Endothelial cell of umbilical vein (primary cell): Measurements from ENCODE around the gene ATOSA. TPM values are rescaled to one million over a fixed set of nuclear protein-coding genes. Genes with fewer than 3 reads are reported as not detected.

Experiments used
- BruUV-seq: library from RNA; stranded (reverse); fragments of 400-500 nt; replicated peaks from 2 replicates; lab custom pipeline; 2021; lab: Mats Ljungman, UMichigan
- CTCF ChIA-PET: fragments of 300-600, 350-600 bp; sonication (Branson Sonifier 250); formaldehyde crosslinking; loops from one replicate; lab custom pipeline; 2021; ENCODE audit warnings: antibody characterized with exemption, inconsistent platforms; lab: Charles Lee
- POLR2A ChIA-PET: fragments of 300-600, 350-600 bp; sonication (Branson Sonifier 250); formaldehyde crosslinking; loops from one replicate; lab custom pipeline; 2021; ENCODE audit warnings: antibody characterized with exemption, inconsistent platforms; lab: Charles Lee
- DNase-seq: peaks from one replicate; pipeline ENCODE4 v3.0.0-alpha.2; 2011; ENCODE audit warnings: low read depth, low spot score
- FAIRE-seq: peaks from 2 replicates; lab custom pipeline; 2011; peaks lifted over from hg19 to GRCh38; lab: Jason Lieb, UNC
- H2AFZ ChIP-seq: 2 replicates; pipeline ENCODE4 v1.6.0; 2012; ENCODE audit warnings: low read depth, low read length, control low read depth, inconsistent platforms
- H3K27ac ChIP-seq: 2 replicates; pipeline ENCODE4 v1.5.1; 2011; ENCODE audit warnings: low read depth, mild to moderate bottlenecking, control low read depth, low read length, moderate library complexity; ENCODE audit not compliant: insufficient read depth
- H3K27me3 ChIP-seq, 2 experiments: 2 replicates each; pipeline versions ENCODE4 v1.6.0 to v1.6.1; 2011; ENCODE audit warnings: low read length in 2 of 2, mixed read lengths in 1 of 2; ENCODE audit not compliant: control insufficient read depth in 2 of 2, insufficient read depth in 2 of 2
- H3K36me3 ChIP-seq, 2 experiments: 2 replicates in 1 of 2; 3 replicates in 1 of 2; pipeline ENCODE4 v1.5.1; 2011; ENCODE audit warnings: low read length in 2 of 2, mild to moderate bottlenecking in 1 of 2, moderate library complexity in 1 of 2; ENCODE audit not compliant: control insufficient read depth in 2 of 2, insufficient read depth in 2 of 2; ENCODE audit errors: extremely low read depth in 1 of 2
- H3K4me1 ChIP-seq: 3 replicates; pipeline ENCODE4 v1.5.1; 2011; ENCODE audit warnings: mild to moderate bottlenecking, low read length; ENCODE audit not compliant: control insufficient read depth, insufficient read depth; ENCODE audit errors: extremely low read depth
- H3K4me2 ChIP-seq: 2 replicates; pipeline ENCODE4 v1.6.1; 2011; ENCODE audit warnings: low read length, control low read depth, mixed read lengths; ENCODE audit not compliant: insufficient read depth
- H3K4me3 ChIP-seq, 3 experiments: fragments of 200-600 bp in 1 of 3; sonication (generic), shearing (Covaris generic) in 1 of 3; replicated peaks in 1 of 3; 2 replicates each; pipeline ENCODE4 v1.5.1; 2011 to 2016; ENCODE audit warnings: control low read depth in 3 of 3, low read length in 3 of 3, mild to moderate bottlenecking in 2 of 3, inconsistent platforms in 1 of 3, low read depth in 1 of 3, moderate library complexity in 1 of 3; ENCODE audit not compliant: insufficient read depth in 1 of 3
- H3K79me2 ChIP-seq: 2 replicates; pipeline ENCODE4 v1.6.0; 2012; ENCODE audit warnings: low read length, inconsistent platforms; ENCODE audit not compliant: control insufficient read depth, insufficient read depth
- H3K9ac ChIP-seq: replicated peaks from 2 replicates; pipeline ENCODE3; 2011; ENCODE audit warnings: low read length, control low read depth; ENCODE audit not compliant: insufficient read depth; ENCODE audit errors: extremely low read depth
- H3K9me1 ChIP-seq: replicated peaks from 3 replicates; pipeline ENCODE4 v1.6.0; 2011; ENCODE audit warnings: mild to moderate bottlenecking, low read length; ENCODE audit not compliant: control insufficient read depth, insufficient read depth; ENCODE audit errors: extremely low read depth
- H3K9me3 ChIP-seq: replicated peaks from 2 replicates; pipeline ENCODE4 v1.5.1; 2012; ENCODE audit warnings: low read length, inconsistent platforms; ENCODE audit not compliant: control insufficient read depth, insufficient read depth
- H4K20me1 ChIP-seq: replicated peaks from 2 replicates; pipeline ENCODE3; 2011; ENCODE audit warnings: mild to moderate bottlenecking, low read length; ENCODE audit not compliant: control insufficient read depth, insufficient read depth; ENCODE audit errors: extremely low read depth
- EZH2 ChIP-seq: IDR thresholded peaks from 2 replicates; pipeline ENCODE4 v1.6.1; 2012; ENCODE audit warnings: borderline replicate concordance, low read depth, mild to moderate bottlenecking, moderate library complexity, low read length, inconsistent platforms; ENCODE audit not compliant: severe bottlenecking
- FOS ChIP-seq: IDR thresholded peaks from 2 replicates; pipeline ENCODE4 v1.6.1; 2011; ENCODE audit warnings: mild to moderate bottlenecking, low read length, moderate library complexity, borderline replicate concordance; ENCODE audit not compliant: insufficient read depth
- GATA2 ChIP-seq: IDR thresholded peaks from 2 replicates; pipeline ENCODE4 v1.7.0; 2011; ENCODE audit warnings: low read depth, mild to moderate bottlenecking, moderate library complexity, mixed read lengths, low read length; ENCODE audit not compliant: insufficient read length, insufficient read depth
- JUN ChIP-seq: IDR thresholded peaks from 2 replicates; pipeline ENCODE4 v1.6.1; 2011; ENCODE audit warnings: borderline replicate concordance, low read depth; ENCODE audit not compliant: insufficient read length, insufficient read depth
- MYC ChIP-seq: IDR thresholded peaks from one replicate; pipeline ENCODE4 v1.6.1; 2011; ENCODE audit warnings: mild to moderate bottlenecking, low read depth, low read length
- POLR2A ChIP-seq: IDR thresholded peaks from 2 replicates; pipeline ENCODE4 v1.6.1; 2012; ENCODE audit warnings: low read depth, mild to moderate bottlenecking, control low read depth, low read length
- POLR2AphosphoS5 ChIP-seq: IDR thresholded peaks from 2 replicates; pipeline ENCODE4 v1.6.1; 2012; ENCODE audit warnings: low read depth, mild to moderate bottlenecking, control low read depth, low read length, moderate library complexity; ENCODE audit not compliant: insufficient read depth
- dilution Hi-C: fragments of 300-500 bp; cut with MboI; formaldehyde crosslinking; loops from one replicate; pipeline ENCODE4 v1.15.0; 2019; ENCODE audit warnings: low sequenced_read_pairs; ENCODE audit not compliant: extremely low pct_ligation_motif_present
- intact Hi-C: fragments of 100-400 bp; cut with micrococcal nuclease; formaldehyde crosslinking; loops from one replicate; pipeline ENCODE4 v1.10.0; 2022
- polyA plus RNA-seq, 4 experiments: library from polyadenylated mRNA; depleted of rRNA in 3 of 4; stranded (reverse) in 3 of 4; unstranded in 1 of 4; fragments of >200 nt; gene quantifications; 2 replicates each; pipeline versions ENCODE4 v1.2.1 to v1.2.3, GENCODE V29; 2011 to 2012; ENCODE audit warnings: missing spikeins in 1 of 4
- total RNA-seq: library from RNA; stranded (reverse); gene quantifications from 2 replicates; pipeline ENCODE4 v1.2.3, GENCODE V29; 2021
- TF ChIP-seq, protein P1 (sequence below): IDR thresholded peaks from 2 replicates; pipeline ENCODE4 v1.6.1; 2011; ENCODE audit not compliant: insufficient read depth, insufficient read length
- TF ChIP-seq, protein P2 (sequence below), 2 donors: IDR thresholded peaks; 1 replicate in 1 of 2; 2 replicates in 1 of 2; pipeline ENCODE4 v1.5.1; 2011; ENCODE audit warnings: low read length in 2 of 2, mild to moderate bottlenecking in 2 of 2, moderate library complexity in 2 of 2, control low read depth in 1 of 2, inconsistent platforms in 1 of 2, low read depth in 1 of 2; ENCODE audit not compliant: insufficient read depth in 1 of 2; ENCODE audit errors: extremely low read depth in 1 of 2

ATOSA gene
- total and polyA plus RNA-seq, 2 donors (not counting 3 experiments of a cell fraction or from before 2014, with no cell fraction given): 19.4 to 41.1 TPM

DNA sequence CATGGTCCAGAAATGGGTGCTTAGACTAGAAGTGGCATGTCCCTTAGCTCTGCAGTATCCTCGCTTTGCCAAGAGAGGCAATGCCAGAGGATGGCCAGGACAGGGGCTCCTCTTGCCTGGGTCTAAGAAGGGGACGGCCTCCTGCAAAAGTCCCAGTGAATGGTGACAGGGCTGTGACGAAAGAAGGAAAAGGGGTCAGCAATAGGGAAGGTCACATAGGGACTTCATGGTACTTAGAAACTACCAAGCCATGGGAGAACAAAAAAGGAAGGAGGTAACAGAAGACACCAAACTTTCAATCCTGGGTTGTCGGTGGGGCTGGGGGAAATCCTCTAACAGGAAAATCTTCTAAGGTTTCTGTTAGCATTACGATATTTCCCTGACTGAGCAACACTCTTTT is 36.2 kb upstream of the ATOSA start:
- no peaks in the 10 kb centered on the region for H3K4me1 ChIP-seq
- CTCF ChIA-PET: interaction anchor here (1.2 kb wide), 1 partner anchor 20 kb away, joined by 3 read pairs; no protein-coding TSS in a partner anchor
- H3K9ac ChIP-seq: no peak overlapping the region
- TF ChIP-seq MYC (no peak), FOS (no peak), JUN (no peak), POLR2AphosphoS5 (no peak), GATA2 (no peak), POLR2A (no peak), EZH2 (no peak)
- TF ChIP-seq, protein P1, sequence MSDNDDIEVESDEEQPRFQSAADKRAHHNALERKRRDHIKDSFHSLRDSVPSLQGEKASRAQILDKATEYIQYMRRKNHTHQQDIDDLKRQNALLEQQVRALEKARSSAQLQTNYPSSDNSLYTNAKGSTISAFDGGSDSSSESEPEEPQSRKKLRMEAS: no peak
- TF ChIP-seq, protein P2, sequence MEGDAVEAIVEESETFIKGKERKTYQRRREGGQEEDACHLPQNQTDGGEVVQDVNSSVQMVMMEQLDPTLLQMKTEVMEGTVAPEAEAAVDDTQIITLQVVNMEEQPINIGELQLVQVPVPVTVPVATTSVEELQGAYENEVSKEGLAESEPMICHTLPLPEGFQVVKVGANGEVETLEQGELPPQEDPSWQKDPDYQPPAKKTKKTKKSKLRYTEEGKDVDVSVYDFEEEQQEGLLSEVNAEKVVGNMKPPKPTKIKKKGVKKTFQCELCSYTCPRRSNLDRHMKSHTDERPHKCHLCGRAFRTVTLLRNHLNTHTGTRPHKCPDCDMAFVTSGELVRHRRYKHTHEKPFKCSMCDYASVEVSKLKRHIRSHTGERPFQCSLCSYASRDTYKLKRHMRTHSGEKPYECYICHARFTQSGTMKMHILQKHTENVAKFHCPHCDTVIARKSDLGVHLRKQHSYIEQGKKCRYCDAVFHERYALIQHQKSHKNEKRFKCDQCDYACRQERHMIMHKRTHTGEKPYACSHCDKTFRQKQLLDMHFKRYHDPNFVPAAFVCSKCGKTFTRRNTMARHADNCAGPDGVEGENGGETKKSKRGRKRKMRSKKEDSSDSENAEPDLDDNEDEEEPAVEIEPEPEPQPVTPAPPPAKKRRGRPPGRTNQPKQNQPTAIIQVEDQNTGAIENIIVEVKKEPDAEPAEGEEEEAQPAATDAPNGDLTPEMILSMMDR (IDR thresholded peaks at IDR 0.05; ENCODE audit: extremely low read depth in 1 of 2, insufficient read depth in 1 of 2, low read depth in 1 of 2, low read length in 2 of 2): no peak
- no peaks in the 10 kb centered on the region for H3K36me3 ChIP-seq
- peaks cover 0 to 6% of the 10 kb centered on the region in 2 experiments for H3K27me3 ChIP-seq
- no peak for FAIRE-seq
- intact Hi-C loops: no loop called here
- H3K79me2 ChIP-seq: no peaks in the 10 kb centered on the region
- no peak overlapping the region for H3K27ac ChIP-seq
- no peaks in the 10 kb centered on the region for H3K9me1 ChIP-seq
- dilution Hi-C loops: no loop called here
- no peak for DNase-seq
- POLR2A ChIA-PET: no interaction called here
- no peak overlapping the region for H3K4me2 ChIP-seq
- no peaks in the 10 kb centered on the region for H3K9me3 ChIP-seq
- BruUV-seq: no TSS peak
- H3K4me3 ChIP-seq: no peak overlapping the region
- no peak overlapping the region for H2AFZ ChIP-seq
- H4K20me1 ChIP-seq: no peaks in the 10 kb centered on the region
